Caco-2 (cell line): ENCODE data around the gene HSD17B12. TPM values are rescaled to one million over a fixed set of nuclear protein-coding genes. Genes with fewer than 3 reads are reported as not detected.

ENCODE experiments used
- BruUV-seq: library from RNA; stranded (reverse); fragments of 400-500 nt; replicated peaks from 2 replicates; lab custom pipeline; 2021; lab: Mats Ljungman, UMichigan
- CTCF ChIA-PET: fragments of 300-600 bp; sonication (Branson Sonifier 250); formaldehyde crosslinking; loops from one replicate; lab custom pipeline; 2022; ENCODE audit warnings: antibody characterized with exemption; lab: Charles Lee
- POLR2A ChIA-PET: fragments of 300-600 bp; sonication (Branson Sonifier 250); formaldehyde crosslinking; loops from one replicate; lab custom pipeline; 2022; ENCODE audit warnings: antibody characterized with exemption; lab: Charles Lee
- DNase-seq, 2 experiments: peaks; one replicate each; pipeline versions ENCODE4 v3.0.0 to v3.0.0-alpha.2; 2020 to 2022
- H3K27me3 ChIP-seq: replicated peaks from 2 replicates; pipeline ENCODE4 v1.6.0; 2011; ENCODE audit warnings: low read length; ENCODE audit not compliant: control insufficient read depth, insufficient read depth
- H3K36me3 ChIP-seq: 2 replicates; pipeline ENCODE4 v1.5.1; 2011; ENCODE audit warnings: low read length; ENCODE audit not compliant: control insufficient read depth, insufficient read depth
- H3K4me1 ChIP-seq: fragments of 250-450 bp; sonication (Bioruptor Pico); 2 replicates; pipeline ENCODE4 v1.5.1; 2020; ENCODE audit warnings: mild to moderate bottlenecking
- H3K4me3 ChIP-seq: 2 replicates; pipeline ENCODE4 v1.5.1; 2011; ENCODE audit warnings: low read depth, mild to moderate bottlenecking, control low read depth, low read length
- H3K9me3 ChIP-seq: fragments of 250-450 bp; sonication (Bioruptor Pico); 2 replicates; pipeline ENCODE4 v1.5.1; 2020; ENCODE audit warnings: mild to moderate bottlenecking, moderate library complexity
- H3K27ac Mint-ChIP-seq: one replicate; pipeline ENCODE4 v1.8.0; 2022; ENCODE audit warnings: mixed read lengths; ENCODE audit not compliant: unreplicated experiment
- H3K27me3 Mint-ChIP-seq: one replicate; pipeline ENCODE4 v1.8.0; 2022; ENCODE audit warnings: mixed read lengths; ENCODE audit not compliant: insufficient read depth, unreplicated experiment
- H3K36me3 Mint-ChIP-seq: one replicate; pipeline ENCODE4 v1.8.0; 2022; ENCODE audit warnings: mild to moderate bottlenecking, mixed read lengths; ENCODE audit not compliant: insufficient read depth, unreplicated experiment
- H3K4me1 Mint-ChIP-seq: one replicate; pipeline ENCODE4 v1.8.0; 2022; ENCODE audit warnings: low read depth, mixed read lengths; ENCODE audit not compliant: unreplicated experiment
- H3K4me3 Mint-ChIP-seq: one replicate; pipeline ENCODE4 v1.8.0; 2022; ENCODE audit warnings: mild to moderate bottlenecking, moderate library complexity, mixed read lengths; ENCODE audit not compliant: unreplicated experiment
- H3K9me3 Mint-ChIP-seq: one replicate; pipeline ENCODE4 v1.8.0; 2022; ENCODE audit warnings: mixed read lengths; ENCODE audit not compliant: unreplicated experiment
- CTCF ChIP-seq, 2 experiments: fragments of 200-600 bp in 1 of 2; IDR thresholded peaks; 1 replicate in 1 of 2; 2 replicates in 1 of 2; pipeline versions ENCODE4 v1.5.1 to v1.8.0; 2011 to 2022; ENCODE audit warnings: antibody characterized with exemption in 1 of 2, control low read depth in 1 of 2, inconsistent platforms in 1 of 2, low read depth in 1 of 2, low read length in 1 of 2, mild to moderate bottlenecking in 1 of 2, moderate library complexity in 1 of 2; ENCODE audit not compliant: insufficient read depth in 1 of 2, severe bottlenecking in 1 of 2, unreplicated experiment in 1 of 2
- intact Hi-C: fragments of 100-400 bp; cut with micrococcal nuclease; formaldehyde crosslinking; loops from one replicate; pipeline ENCODE4 v1.10.0; 2022; ENCODE audit not compliant: unreplicated experiment
- total RNA-seq: library from RNA; stranded (reverse); gene quantifications from 2 replicates; pipeline ENCODE4 v1.2.3, GENCODE V29; 2022

The HSD17B12 gene
- total RNA-seq, 1 experiment from 2014 or later = 155 TPM

- Histone ChIP-seq H3K36me3 (peaks cover 4% of the 10 kb centered on the region), H3K9me3 (peaks cover 13% of the 10 kb centered on the region), H3K4me1 (peaks cover 12% of the 10 kb centered on the region), H3K27me3 (no peaks in the 10 kb centered on the region), H3K4me3 (no peak overlapping the region)
- Mint-ChIP-seq H3K36me3 (peaks cover 38% of the 10 kb centered on the region), H3K9me3 (peaks cover 27% of the 10 kb centered on the region), H3K27me3 (no peaks in the 10 kb centered on the region), H3K4me3 (no peak overlapping the region), H3K4me1 (peaks cover 11% of the 10 kb centered on the region), H3K27ac (no peak overlapping the region)
- CTCF ChIA-PET = no interaction called here
- intact Hi-C loops = no loop called here
- no TSS peak for BruUV-seq
- no peak for DNase-seq
- POLR2A ChIA-PET = no interaction called here
- TF ChIP-seq CTCF (IDR thresholded peaks at IDR 0.05; ENCODE audit: insufficient read depth in 1 of 2, low read depth in 1 of 2, low read length in 1 of 2, severe bottlenecking in 1 of 2, unreplicated experiment in 1 of 2) = no peak
Observed at GRCh38 chr11:43785318-43785717, 104.8 kb downstream of the HSD17B12 start.

- Mint-ChIP-seq H3K4me3 (no peak overlapping the region), H3K4me1 (peaks cover 4% of the 10 kb centered on the region), H3K36me3 (peaks cover 40% of the 10 kb centered on the region), H3K9me3 (peaks cover 23% of the 10 kb centered on the region), H3K27me3 (no peaks in the 10 kb centered on the region), H3K27ac (no peak overlapping the region)
- ChIA-PET POLR2A (no interaction called here), CTCF (no interaction called here)
- DNase-seq = no peak
- Histone ChIP-seq H3K9me3 (peaks cover 13% of the 10 kb centered on the region), H3K4me1 (peaks cover 5% of the 10 kb centered on the region; the same call in 1 of the 2 replicates), H3K36me3 (peaks cover 4% of the 10 kb centered on the region), H3K4me3 (no peak overlapping the region), H3K27me3 (no peaks in the 10 kb centered on the region)
- no peak for TF ChIP-seq CTCF (IDR thresholded peaks at IDR 0.05; ENCODE audit: insufficient read depth in 1 of 2, low read depth in 1 of 2, low read length in 1 of 2, severe bottlenecking in 1 of 2, unreplicated experiment in 1 of 2)
- BruUV-seq = no TSS peak
- intact Hi-C loops = no loop called here
Observed at GRCh38 chr11:43786016-43786415, 105.5 kb downstream of the HSD17B12 start.

GRCh38 chr11:43787824-43788223, 107.3 kb downstream of the HSD17B12 start:
- Histone ChIP-seq H3K9me3 (peaks cover 13% of the 10 kb centered on the region), H3K36me3 (peaks cover 4% of the 10 kb centered on the region), H3K4me3 (no peak overlapping the region), H3K27me3 (no peaks in the 10 kb centered on the region), H3K4me1 (no peaks in the 10 kb centered on the region)
- Mint-ChIP-seq H3K27ac (no peak overlapping the region), H3K27me3 (no peaks in the 10 kb centered on the region), H3K4me1 (no peaks in the 10 kb centered on the region), H3K9me3 (peaks cover 18% of the 10 kb centered on the region), H3K36me3 (peaks cover 44% of the 10 kb centered on the region), H3K4me3 (no peak overlapping the region)
- no peak for DNase-seq
- intact Hi-C loops = no loop called here
- no peak for TF ChIP-seq CTCF (IDR thresholded peaks at IDR 0.05; ENCODE audit: insufficient read depth in 1 of 2, low read depth in 1 of 2, low read length in 1 of 2, severe bottlenecking in 1 of 2, unreplicated experiment in 1 of 2)
- no TSS peak for BruUV-seq
- CTCF ChIA-PET = no interaction called here
- POLR2A ChIA-PET = interaction anchor here (1.1 kb wide), 1 partner anchor 108 kb away, joined by 4 read pairs; no protein-coding TSS in a partner anchor
